ENCODE data around the gene LIPC. TPM values are rescaled to one million over a fixed set of nuclear protein-coding genes. Genes with fewer than 3 reads are reported as not detected.

The LIPC gene
- total and polyA plus RNA-seq, 8 donors: 0.23 to 7.5 (median 0.76) TPM; not detected in 4

DNA sequence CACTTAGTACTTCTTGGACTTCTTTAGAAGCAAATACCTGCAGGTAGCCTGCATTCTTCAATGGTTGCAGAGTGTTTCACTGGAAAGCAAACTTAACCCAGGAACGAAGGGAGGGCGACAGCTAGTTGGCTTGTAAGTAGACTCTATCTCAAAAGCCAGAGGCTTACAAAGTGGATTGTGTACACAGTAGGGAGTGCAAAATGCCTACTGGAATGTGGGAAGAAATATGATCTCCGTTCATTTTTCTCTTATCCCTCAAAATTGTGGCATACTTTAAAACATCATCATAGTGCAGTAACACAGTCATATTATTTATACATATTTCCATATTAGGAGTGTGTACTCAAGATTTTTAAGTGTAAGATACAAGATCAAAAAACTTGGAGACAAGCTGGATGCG, 155.7 kb downstream of the LIPC start:
- intact Hi-C loops (cut with DNase I; ENCODE audit: low total_unique reads): no loop called here
- peaks cover 0 to 14% (median 0%) of the 10 kb centered on the region in 4 donors for H3K4me1 ChIP-seq

GRCh38 chr15:58588096-58588495, 156.3 kb downstream of the LIPC start:
- WGBS, 5 donors: 76 to 82% (median 81%) methylated on average over 1 of the region's 1 CpG
- Histone ChIP-seq H3K36me3 (peaks cover 0 to under 1% (median 0%) of the 10 kb centered on the region in 4 donors), H3K4me1 (peaks cover 0 to 14% (median 0%) of the 10 kb centered on the region in 4 donors), H3K4me3 (no peak overlapping the region), H3K27ac (no peak overlapping the region), H3K9me3 (no peaks in the 10 kb centered on the region), H3K27me3 (no peaks in the 10 kb centered on the region)
- DNase-seq: no peak
- intact Hi-C loops (cut with DNase I; ENCODE audit: low total_unique reads): no loop called here
- TF ChIP-seq POLR2AphosphoS5 (IDR thresholded peaks at IDR 0.05): no peak
- no peak for TF ChIP-seq EP300 (IDR thresholded peaks at IDR 0.05)
- TF ChIP-seq POLR2A (IDR thresholded peaks at IDR 0.05): no peak
- TF ChIP-seq CTCF (IDR thresholded peaks at IDR 0.05): no peak

More for the DNA sequence above, 155.7 kb downstream of the LIPC start:
- no peaks in the 10 kb centered on the region for H3K36me3 ChIP-seq
- H3K27ac ChIP-seq: no peak overlapping the region
- no peak overlapping the region for H3K4me3 ChIP-seq
- TF ChIP-seq CTCF (IDR thresholded peaks at IDR 0.05) (no peak), EP300 (IDR thresholded peaks at IDR 0.05) (no peak), POLR2A (IDR thresholded peaks at IDR 0.05) (no peak), POLR2AphosphoS5 (IDR thresholded peaks at IDR 0.05) (no peak)
- H3K27me3 ChIP-seq: no peaks in the 10 kb centered on the region
- DNase-seq: no peak
- H3K9me3 ChIP-seq: no peaks in the 10 kb centered on the region
- 54 to 66% (median 62%) methylated on average over 4 of the region's 4 CpGs for WGBS, 5 donors

DNA sequence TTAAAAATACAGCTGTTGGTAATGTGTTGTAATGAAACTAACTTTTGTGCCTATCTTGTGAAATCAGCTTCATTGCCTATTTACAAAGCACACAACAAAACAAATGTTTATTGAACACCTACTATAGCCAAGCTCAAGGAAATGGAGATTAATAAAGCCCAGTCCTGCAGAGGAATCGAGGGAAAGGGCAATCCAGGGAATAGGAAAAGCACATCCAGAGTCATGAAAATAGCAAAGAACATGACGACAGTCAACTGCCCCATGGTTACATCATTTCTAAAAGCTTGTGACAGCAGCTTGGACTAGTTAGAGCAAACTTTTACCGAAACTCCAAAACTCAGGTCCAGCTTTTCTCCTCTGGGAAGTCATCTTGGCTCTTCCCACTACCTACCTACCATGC, 157.3 kb downstream of the LIPC start:
- no peaks in the 10 kb centered on the region for H3K27me3 ChIP-seq
- H3K36me3 ChIP-seq: peaks cover 0 to 7% (median 5%) of the 10 kb centered on the region in 4 donors
- H3K27ac ChIP-seq: no peak overlapping the region
- WGBS, 5 donors: 82 to 97% (median 89%) methylated on average over 3 of the region's 3 CpGs
- H3K4me3 ChIP-seq: no peak overlapping the region
- peaks cover 0 to 14% (median 0%) of the 10 kb centered on the region in 4 donors for H3K4me1 ChIP-seq
- no peak for TF ChIP-seq EP300 (IDR thresholded peaks at IDR 0.05)
- TF ChIP-seq POLR2A (IDR thresholded peaks at IDR 0.05): no peak
- no peak for TF ChIP-seq POLR2AphosphoS5 (IDR thresholded peaks at IDR 0.05)
- no peak for TF ChIP-seq CTCF (IDR thresholded peaks at IDR 0.05)
- H3K9me3 ChIP-seq: no peaks in the 10 kb centered on the region
- intact Hi-C loops (cut with DNase I; ENCODE audit: low total_unique reads): no loop called here
- no peak for DNase-seq

DNA sequence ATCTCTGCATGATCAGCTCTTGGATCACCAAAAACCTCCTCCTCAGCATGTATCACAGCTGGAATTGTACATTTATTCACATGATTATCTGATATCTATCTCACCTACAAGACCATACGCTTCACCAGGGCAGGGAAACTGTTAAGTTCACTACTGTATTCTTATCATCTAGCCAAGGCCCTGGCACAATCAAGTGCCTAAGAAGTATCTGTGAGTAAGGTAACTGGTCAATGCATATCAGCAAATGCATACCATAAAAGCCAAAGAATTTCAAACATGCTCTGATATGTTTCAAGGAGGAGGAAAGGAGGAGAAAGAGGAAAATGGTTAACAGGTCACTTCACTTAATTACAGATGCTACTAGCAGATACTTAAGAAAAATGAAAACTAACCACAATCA, 158.4 kb downstream of the LIPC start:
- WGBS, 5 donors: 44 to 69% (median 59%) methylated on average over 1 of the region's 1 CpG
- Histone ChIP-seq H3K27ac (no peak overlapping the region), H3K27me3 (no peaks in the 10 kb centered on the region), H3K4me1 (peaks cover 0 to 14% (median 0%) of the 10 kb centered on the region in 4 donors), H3K9me3 (no peaks in the 10 kb centered on the region), H3K36me3 (peaks cover 0 to 12% (median 7%) of the 10 kb centered on the region in 4 donors), H3K4me3 (no peak overlapping the region)
- DNase-seq: no peak
- intact Hi-C loops (cut with DNase I; ENCODE audit: low total_unique reads): no loop called here
- TF ChIP-seq POLR2A (IDR thresholded peaks at IDR 0.05): no peak
- no peak for TF ChIP-seq EP300 (IDR thresholded peaks at IDR 0.05)
- TF ChIP-seq CTCF (IDR thresholded peaks at IDR 0.05): no peak
- TF ChIP-seq POLR2AphosphoS5 (IDR thresholded peaks at IDR 0.05): no peak

Measured in stomach (tissue), 9 donors.